GM19193 (cell line): ENCODE data around the gene SSB.

Experiments
- POLR2A ChIP-seq: IDR thresholded peaks from 4 replicates; pipeline ENCODE4 v1.6.1; 2011; ENCODE audit not compliant: insufficient read depth, insufficient read length; ENCODE audit errors: extremely low read depth

SSB gene

GRCh38 chr2:169822785-169823392 lies 24.2 kb downstream of the SSB start:
- TF ChIP-seq POLR2A, result no peak

- no peak for TF ChIP-seq POLR2A
Measured at GRCh38 chr2:169823996-169824372, 25.3 kb downstream of the SSB start.

GRCh38 chr2:169824373-169825333 lies 26.0 kb downstream of the SSB start, which contains the start of gene METTL5:
METTL5 (minus strand) TSS chr2:169824905; CDS start chr2:169824597, 308 bp downstream.
- TF ChIP-seq POLR2A, result peak; percentile 86

- TF ChIP-seq POLR2A, result peak; percentile 89
Measured at GRCh38 chr2:169827272-169828140, 28.8 kb downstream of the SSB start, which contains the start of gene UBR3. UBR3 (plus strand) TSS chr2:169827454; CDS start chr2:169827508, 54 bp downstream.

GRCh38 chr2:169828141-169828811 lies 29.6 kb downstream of the SSB start:
- TF ChIP-seq POLR2A, result no peak

- no peak for TF ChIP-seq POLR2A
Measured at GRCh38 chr2:169834401-169834800, 35.7 kb downstream of the SSB start.

GRCh38 chr2:169838743-169839489 lies 40.2 kb downstream of the SSB start:
- TF ChIP-seq POLR2A, result no peak

- TF ChIP-seq POLR2A, result no peak
Measured at GRCh38 chr2:169839954-169840746, 41.5 kb downstream of the SSB start.

GRCh38 chr2:169840747-169841142 lies 42.1 kb downstream of the SSB start:
- no peak for TF ChIP-seq POLR2A

- no peak for TF ChIP-seq POLR2A
Measured at GRCh38 chr2:169845016-169845415, 46.3 kb downstream of the SSB start.

- TF ChIP-seq POLR2A, result no peak
Measured at GRCh38 chr2:169849710-169850109, 51.0 kb downstream of the SSB start.

- no peak for TF ChIP-seq POLR2A
Measured at GRCh38 chr2:169853041-169853668, 54.5 kb downstream of the SSB start.

- no peak for TF ChIP-seq POLR2A
Measured at GRCh38 chr2:169859423-169859822, 60.8 kb downstream of the SSB start.

GRCh38 chr2:169860149-169860548 lies 61.5 kb downstream of the SSB start:
- TF ChIP-seq POLR2A, result no peak
